Aorta (tissue), 5 donors: ENCODE measurements around the gene PTPRM. TPM values are rescaled to one million over a fixed set of nuclear protein-coding genes. Genes with fewer than 3 reads are reported as not detected.

Source experiments
- ATAC-seq: fragments of 200-7000 bp; cut with Tn5 transposase; one replicate; pipeline ENCODE4 v1.9.1; 2022; ENCODE audit warnings: moderate library complexity; ENCODE audit not compliant: low FRiP score
- DNase-seq, 2 donors: peaks; one replicate each; pipeline ENCODE4 v3.0.0-alpha.2; 2020
- H3K27ac ChIP-seq, 2 donors: one replicate each; pipeline ENCODE4 v1.5.1; 2013; ENCODE audit warnings: low read length in 2 of 2, mild to moderate bottlenecking in 2 of 2, moderate library complexity in 2 of 2, control low read depth in 1 of 2, inconsistent platforms in 1 of 2, low read depth in 1 of 2
- H3K27me3 ChIP-seq, 2 donors: one replicate each; pipeline ENCODE4 v1.6.1; 2013; ENCODE audit warnings: control low read depth in 1 of 2, low read length in 1 of 2, mild to moderate bottlenecking in 1 of 2, moderate library complexity in 1 of 2; ENCODE audit not compliant: insufficient read depth in 2 of 2, control insufficient read depth in 1 of 2
- H3K36me3 ChIP-seq, 2 donors: one replicate each; pipeline ENCODE4 v1.6.1; 2013; ENCODE audit warnings: control low read depth in 1 of 2, low read length in 1 of 2, mild to moderate bottlenecking in 1 of 2; ENCODE audit not compliant: insufficient read depth in 2 of 2, control insufficient read depth in 1 of 2
- H3K4me1 ChIP-seq, 2 donors: one replicate each; pipeline ENCODE4 v1.6.1; 2013; ENCODE audit warnings: low read length in 2 of 2, control low read depth in 1 of 2, mild to moderate bottlenecking in 1 of 2, moderate library complexity in 1 of 2; ENCODE audit not compliant: insufficient read depth in 2 of 2, control insufficient read depth in 1 of 2
- H3K4me3 ChIP-seq, 2 donors: one replicate each; pipeline ENCODE4 v1.5.1; 2013; ENCODE audit warnings: low read length in 2 of 2, control low read depth in 1 of 2, mild to moderate bottlenecking in 1 of 2
- H3K9me3 ChIP-seq: one replicate; pipeline ENCODE4 v1.6.1; 2013; ENCODE audit warnings: mild to moderate bottlenecking, low read length; ENCODE audit not compliant: control insufficient read depth
- WGBS, 2 donors: extraction: QIAGEN DNeasy Blood & Tissue Kit; methylation state at CpG; one replicate each; pipeline ENCODE4 v1.1.7; 2013; 5-methylcytosine and 5-hydroxymethylcytosine counted together
- intact Hi-C, 2 donors: fragments of 100-400 bp; cut with DNase I; formaldehyde crosslinking; loops; one replicate each; pipeline versions ENCODE4 v1.14.2 to v1.15.0; 2022
- polyA plus RNA-seq, 2 donors: library from polyadenylated mRNA; stranded (reverse); fragments of 200-250 nt; gene quantifications; one replicate each; pipeline ENCODE4 v1.2.3, GENCODE V29; 2013
- total RNA-seq, 2 donors: library from RNA; stranded (reverse); fragmentation: NEBNext Ultra II Directional; extraction: Animal tissue kit (Norgen Biotek cat#: 25700); gene quantifications; one replicate each; pipeline ENCODE4 v1.2.1, GENCODE V29; 2021
- donor health status: healthy with polysubstance abuse.
- donor health status: Bipolar disorder and iron deficiency.
- donor health status: DM: no; HTN: no; CAD: no.
- donor health status: DM: no; HTN: no; CAD: no.
- donor health status: DM: yes; HTN: yes; CAD: no.

Gene PTPRM
- total and polyA plus RNA-seq, 4 donors = 10.6 to 98.9 (median 65.6) TPM

DNA sequence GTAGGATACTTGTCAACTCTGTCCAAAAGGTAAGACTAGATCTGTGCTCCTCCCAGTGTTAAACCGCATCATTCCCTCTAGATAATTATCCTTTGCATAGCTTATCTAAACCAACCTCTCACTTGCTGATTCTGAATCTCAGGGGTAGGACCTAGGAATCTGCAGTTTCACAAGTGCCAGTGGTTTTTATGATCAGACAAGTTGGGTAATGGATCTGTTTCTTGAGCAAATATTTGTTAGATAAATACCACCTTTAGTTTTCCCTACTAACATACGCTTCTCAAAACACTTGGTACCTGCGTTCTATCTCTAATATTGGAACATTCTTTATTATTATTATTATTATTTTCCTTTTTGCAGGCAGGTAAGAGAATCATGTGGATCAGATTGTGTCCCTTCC, 439.9 kb downstream of the PTPRM start:
- Histone ChIP-seq H3K4me1 (peaks cover 0 to 3% of the 10 kb centered on the region in 2 donors), H3K27ac (no peak overlapping the region), H3K4me3 (no peak overlapping the region), H3K27me3 (no peaks in the 10 kb centered on the region), H3K36me3 (no peaks in the 10 kb centered on the region), H3K9me3 (no peaks in the 10 kb centered on the region)
- intact Hi-C loops = no loop called here
- ATAC-seq (no peak), DNase-seq (no peak)
- WGBS, 2 donors = 84 to 97% methylated on average over 3 of the region's 3 CpGs

DNA sequence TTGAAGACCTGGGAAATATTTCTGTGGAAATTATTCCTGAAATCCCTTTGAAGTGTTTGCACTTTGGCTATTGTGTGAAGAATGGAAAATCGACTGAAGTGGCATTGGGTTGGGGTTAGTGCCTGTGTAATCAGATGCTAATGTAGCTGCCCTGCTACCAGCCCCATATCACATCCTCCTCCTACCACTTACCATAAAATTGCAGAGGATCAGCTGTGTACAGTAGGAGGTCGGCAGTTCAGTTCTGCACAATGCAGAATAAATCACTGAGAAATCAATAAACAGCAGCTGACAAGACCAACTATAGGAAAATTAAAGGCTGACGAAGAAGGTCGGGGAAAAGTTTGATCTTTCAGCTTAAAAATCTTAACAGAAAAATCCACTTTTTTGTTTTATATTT, 440.9 kb downstream of the PTPRM start:
- DNase-seq (no peak), ATAC-seq (no peak)
- Histone ChIP-seq H3K4me1 (peaks cover 0 to 3% of the 10 kb centered on the region in 2 donors), H3K9me3 (no peaks in the 10 kb centered on the region), H3K36me3 (no peaks in the 10 kb centered on the region), H3K27ac (no peak overlapping the region), H3K27me3 (no peaks in the 10 kb centered on the region), H3K4me3 (no peak overlapping the region)
- intact Hi-C loops = no loop called here
- 92 to 94% methylated on average over 4 of the region's 4 CpGs for WGBS, 2 donors

GRCh38 chr18:8011361-8011760, 444.2 kb downstream of the PTPRM start:
- 66 to 70% methylated on average over 1 of the region's 1 CpG for WGBS, 2 donors
- Histone ChIP-seq H3K27me3 (no peaks in the 10 kb centered on the region), H3K4me3 (no peak overlapping the region), H3K9me3 (no peaks in the 10 kb centered on the region), H3K4me1 (peaks cover 0 to under 1% of the 10 kb centered on the region in 2 donors), H3K27ac (no peak overlapping the region), H3K36me3 (no peaks in the 10 kb centered on the region)
- no peak for ATAC-seq
- intact Hi-C loops = no loop called here
- no peak for DNase-seq

- Histone ChIP-seq H3K27ac (no peak overlapping the region), H3K9me3 (no peaks in the 10 kb centered on the region), H3K4me1 (no peaks in the 10 kb centered on the region), H3K36me3 (no peaks in the 10 kb centered on the region), H3K27me3 (no peaks in the 10 kb centered on the region), H3K4me3 (no peak overlapping the region)
- ATAC-seq (no peak), DNase-seq (no peak)
- intact Hi-C loops = no loop called here
- 72 to 98% methylated on average over 4 of the region's 4 CpGs for WGBS, 2 donors
Observed at GRCh38 chr18:8011906-8012305, 444.8 kb downstream of the PTPRM start.

DNA sequence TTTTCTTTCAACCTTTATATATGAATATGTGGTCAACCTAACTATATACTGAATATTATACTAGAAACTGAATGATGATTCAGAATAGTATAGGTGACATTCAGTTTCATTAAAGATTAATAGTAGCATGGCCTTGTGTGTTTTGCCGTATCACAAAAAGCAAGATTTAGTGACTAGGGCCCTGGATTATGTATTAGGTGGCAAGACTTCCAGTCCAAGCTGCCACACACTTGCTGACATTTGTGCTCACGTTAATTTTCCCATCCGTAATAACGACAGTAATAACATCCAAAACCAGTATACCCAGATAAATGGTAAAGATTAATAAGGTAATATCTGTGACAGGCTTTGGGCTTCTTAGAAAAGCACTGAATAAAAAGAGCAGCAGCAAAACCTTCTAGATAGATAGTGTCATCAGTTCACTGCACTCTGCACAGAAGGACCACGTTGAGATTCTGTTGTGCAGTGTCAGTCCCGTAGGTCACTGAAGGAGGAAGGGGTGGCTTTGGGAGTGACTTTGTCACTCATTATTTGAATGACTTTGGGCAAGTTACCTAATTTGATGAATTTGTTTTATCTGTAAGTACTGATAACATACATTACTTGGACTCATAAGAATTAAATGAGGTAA, 451.7 kb downstream of the PTPRM start:
- no peak for ATAC-seq
- Histone ChIP-seq H3K4me1 (no peaks in the 10 kb centered on the region), H3K27ac (no peak overlapping the region), H3K36me3 (no peaks in the 10 kb centered on the region), H3K9me3 (no peaks in the 10 kb centered on the region), H3K4me3 (no peak overlapping the region), H3K27me3 (no peaks in the 10 kb centered on the region)
- intact Hi-C loops = no loop called here
- no peak for DNase-seq
- 86 to 91% methylated on average over 6 of the region's 6 CpGs for WGBS, 2 donors

DNA sequence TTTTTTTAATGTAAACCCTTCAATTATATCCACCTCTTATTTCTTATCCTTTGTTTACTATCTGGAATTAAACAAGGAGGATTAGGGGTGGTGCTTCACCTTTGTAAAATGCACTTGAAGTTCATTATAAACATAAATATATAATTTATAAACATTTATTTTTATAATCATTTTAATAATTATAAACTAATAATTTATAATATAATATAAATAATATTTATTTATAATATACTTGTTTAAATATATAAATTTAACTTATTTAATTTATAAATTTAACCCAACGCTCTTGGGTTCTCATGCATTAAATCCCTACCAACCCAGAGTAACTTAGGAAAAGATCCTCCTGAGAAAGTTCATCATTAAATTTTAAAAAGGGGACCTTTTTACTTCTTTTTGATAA, 452.5 kb downstream of the PTPRM start:
- H3K4me3 ChIP-seq = no peak overlapping the region
- H3K27ac ChIP-seq = no peak overlapping the region
- intact Hi-C loops = no loop called here
- H3K36me3 ChIP-seq = no peaks in the 10 kb centered on the region
- H3K27me3 ChIP-seq = no peaks in the 10 kb centered on the region
- DNase-seq = no peak
- WGBS, 2 donors = 98 to 100% methylated on average over 1 of the region's 1 CpG
- H3K9me3 ChIP-seq = no peaks in the 10 kb centered on the region
- no peaks in the 10 kb centered on the region for H3K4me1 ChIP-seq
- ATAC-seq = no peak

- H3K36me3 ChIP-seq = no peaks in the 10 kb centered on the region
- ATAC-seq (no peak), DNase-seq (no peak)
- no peak overlapping the region for H3K27ac ChIP-seq
- H3K4me1 ChIP-seq = no peaks in the 10 kb centered on the region
- intact Hi-C loops = no loop called here
- H3K9me3 ChIP-seq = no peaks in the 10 kb centered on the region
- 76 to 82% methylated on average over 7 of the region's 7 CpGs for WGBS, 2 donors
- no peak overlapping the region for H3K4me3 ChIP-seq
- H3K27me3 ChIP-seq = no peaks in the 10 kb centered on the region
Observed at GRCh38 chr18:8020132-8020846, 453.2 kb downstream of the PTPRM start.

DNA sequence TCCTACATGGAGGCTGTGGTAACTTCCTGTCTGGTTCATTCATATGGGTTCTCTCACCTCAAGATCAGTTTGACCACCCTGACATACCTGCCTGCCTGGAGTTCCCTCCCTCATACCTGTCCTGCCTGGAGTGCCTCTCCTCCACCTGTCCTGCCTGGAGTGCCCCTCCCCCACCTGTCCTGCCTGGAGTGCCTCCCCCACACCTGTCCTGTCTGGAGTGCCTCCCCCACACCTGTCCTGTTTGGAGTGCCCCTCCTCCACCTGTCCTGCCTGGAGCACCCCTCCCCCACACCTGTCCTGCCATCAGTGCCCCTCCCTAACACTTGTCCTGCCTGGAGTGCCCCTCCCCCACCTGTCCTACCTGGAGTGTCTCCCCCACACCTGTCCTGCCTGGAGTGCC, 461.9 kb downstream of the PTPRM start:
- no peaks in the 10 kb centered on the region for H3K4me1 ChIP-seq
- H3K4me3 ChIP-seq = no peak overlapping the region
- ATAC-seq (no peak), DNase-seq (no peak)
- no peak overlapping the region for H3K27ac ChIP-seq
- intact Hi-C loops = no loop called here
- no peaks in the 10 kb centered on the region for H3K36me3 ChIP-seq
- H3K27me3 ChIP-seq = no peaks in the 10 kb centered on the region
- H3K9me3 ChIP-seq = no peaks in the 10 kb centered on the region

- intact Hi-C loops = no loop called here
- no peaks in the 10 kb centered on the region for H3K36me3 ChIP-seq
- no peak overlapping the region for H3K27ac ChIP-seq
- no peaks in the 10 kb centered on the region for H3K27me3 ChIP-seq
- no peak for ATAC-seq
- no peaks in the 10 kb centered on the region for H3K9me3 ChIP-seq
- no peaks in the 10 kb centered on the region for H3K4me1 ChIP-seq
- DNase-seq = no peak
- 97% methylated on average over 8 of the region's 8 CpGs for WGBS, 2 donors
- no peak overlapping the region for H3K4me3 ChIP-seq
Observed at GRCh38 chr18:8029731-8030130, 462.6 kb downstream of the PTPRM start.
